HCT116 (cell line): ENCODE data around the gene RABIF.

Experiments used
- EGR1 ChIP-seq: IDR thresholded peaks from 2 replicates; pipeline ENCODE4 v1.6.1; 2012; ENCODE audit warnings: low read depth
- EZH2 ChIP-seq: fragments of 200-600 bp; sonication (generic); IDR thresholded peaks from 2 replicates; pipeline ENCODE4 v1.6.1; 2017; ENCODE audit warnings: antibody characterized with exemption, mixed run types
- FOSL1 ChIP-seq: IDR thresholded peaks from 2 replicates; pipeline ENCODE4 v1.6.1; 2012; ENCODE audit warnings: low read depth
- TF ChIP-seq, protein P1 (sequence below), 3 experiments: fragments of 200-600 bp in 1 of 3; sonication (generic) in 1 of 3; IDR thresholded peaks in 2 of 3; conservative IDR thresholded peaks in 1 of 3; 2 replicates each; pipeline ENCODE4 v1.5.1; 2012 to 2017; ENCODE audit warnings: low read depth in 2 of 3, low read length in 2 of 3, antibody characterized with exemption in 1 of 3, borderline replicate concordance in 1 of 3, control low read depth in 1 of 3, mild to moderate bottlenecking in 1 of 3, mixed read lengths in 1 of 3, mixed run types in 1 of 3, moderate library complexity in 1 of 3; ENCODE audit not compliant: insufficient read depth in 1 of 3

DNA sequence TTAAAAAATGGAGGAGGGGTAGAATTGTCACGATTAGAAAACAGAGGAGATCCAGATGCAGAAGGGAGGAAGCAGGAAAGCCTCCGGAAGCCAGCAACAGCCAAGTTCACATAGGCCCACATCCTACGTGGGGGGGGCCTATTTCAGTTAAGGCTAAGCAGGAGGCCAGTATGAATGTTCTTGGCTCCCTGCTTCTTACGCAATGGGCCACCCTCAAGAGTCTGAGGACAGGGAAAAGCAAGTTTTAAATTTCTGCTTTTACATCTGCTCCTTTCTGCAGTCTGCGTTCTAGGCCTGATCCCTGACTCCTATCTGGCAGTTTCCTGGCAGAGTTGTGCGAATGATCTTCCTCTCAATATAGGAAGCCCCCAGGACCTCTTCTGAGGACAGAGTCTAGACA lies 30.6 kb downstream of the RABIF start:
- TF ChIP-seq, protein P1, sequence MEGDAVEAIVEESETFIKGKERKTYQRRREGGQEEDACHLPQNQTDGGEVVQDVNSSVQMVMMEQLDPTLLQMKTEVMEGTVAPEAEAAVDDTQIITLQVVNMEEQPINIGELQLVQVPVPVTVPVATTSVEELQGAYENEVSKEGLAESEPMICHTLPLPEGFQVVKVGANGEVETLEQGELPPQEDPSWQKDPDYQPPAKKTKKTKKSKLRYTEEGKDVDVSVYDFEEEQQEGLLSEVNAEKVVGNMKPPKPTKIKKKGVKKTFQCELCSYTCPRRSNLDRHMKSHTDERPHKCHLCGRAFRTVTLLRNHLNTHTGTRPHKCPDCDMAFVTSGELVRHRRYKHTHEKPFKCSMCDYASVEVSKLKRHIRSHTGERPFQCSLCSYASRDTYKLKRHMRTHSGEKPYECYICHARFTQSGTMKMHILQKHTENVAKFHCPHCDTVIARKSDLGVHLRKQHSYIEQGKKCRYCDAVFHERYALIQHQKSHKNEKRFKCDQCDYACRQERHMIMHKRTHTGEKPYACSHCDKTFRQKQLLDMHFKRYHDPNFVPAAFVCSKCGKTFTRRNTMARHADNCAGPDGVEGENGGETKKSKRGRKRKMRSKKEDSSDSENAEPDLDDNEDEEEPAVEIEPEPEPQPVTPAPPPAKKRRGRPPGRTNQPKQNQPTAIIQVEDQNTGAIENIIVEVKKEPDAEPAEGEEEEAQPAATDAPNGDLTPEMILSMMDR (IDR thresholded peaks at IDR 0.05 in 2 of 3, conservative IDR thresholded peaks at IDR 0.05 in 1 of 3; ENCODE audit: borderline replicate concordance in 1 of 3, insufficient read depth in 1 of 3, low read depth in 2 of 3, low read length in 2 of 3) = no peak
- TF ChIP-seq EGR1 (no peak), EZH2 (no peak), FOSL1 (no peak)
